GM19328 (cell line): Measurements from ENCODE around the gene TAPBP.
"Not testable (repeated sequence)": the region's sequence is repeated elsewhere in the genome, so short reads cannot be mapped to it uniquely, and the experiment has no call there.

Experiments
- ATAC-seq: cut with Tn5 transposase; IDR thresholded peaks from one replicate; pipeline ENCODE4 v1.9.1; 2021; ENCODE audit warnings: mild to moderate bottlenecking, moderate library complexity; ENCODE audit not compliant: unreplicated experiment

Gene TAPBP

DNA sequence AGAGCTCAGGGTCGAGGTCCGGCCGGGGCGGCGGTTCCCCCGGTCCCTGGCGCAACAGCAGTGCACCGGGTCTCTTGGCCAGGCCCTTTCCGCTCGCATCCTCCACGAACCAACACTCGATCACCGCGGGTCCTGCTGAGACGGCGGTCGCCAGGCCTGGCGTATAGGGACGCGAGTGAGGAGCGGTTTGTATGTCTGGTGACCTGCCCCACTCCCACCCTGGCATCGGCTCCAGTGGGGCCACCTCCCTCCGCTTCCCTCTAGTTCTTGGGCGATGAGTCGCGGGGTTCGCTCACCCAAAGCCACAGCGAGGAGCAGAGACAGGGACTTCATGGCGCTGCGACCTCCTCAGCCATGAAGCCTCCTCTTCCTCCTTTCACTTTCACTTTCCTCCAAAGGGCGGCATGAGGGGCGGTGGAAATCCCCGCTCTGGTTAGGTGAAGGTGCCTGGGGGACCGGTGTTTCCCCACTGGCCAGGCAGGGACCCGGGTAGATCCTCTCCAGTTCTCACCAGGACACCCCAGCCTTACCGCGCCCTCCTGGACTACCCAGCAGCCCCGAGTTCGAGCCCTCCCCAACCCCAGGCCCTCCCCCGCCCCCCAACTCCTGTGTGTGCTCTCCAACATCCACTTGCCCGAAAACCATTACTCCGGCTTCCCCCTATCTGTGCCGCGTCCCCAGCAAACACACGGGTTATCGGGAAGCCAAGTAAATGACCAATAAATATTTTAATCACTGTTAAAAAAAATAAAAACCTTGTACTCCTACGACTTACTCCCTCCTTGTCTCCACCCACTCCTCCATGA, at the start of gene TAPBP:
TAPBP (minus strand) TSS at position 370 of the 806 bp plus-strand sequence; CDS start at position 333, 37 bp downstream.
- peak; percentile 31 for ATAC-seq

DNA sequence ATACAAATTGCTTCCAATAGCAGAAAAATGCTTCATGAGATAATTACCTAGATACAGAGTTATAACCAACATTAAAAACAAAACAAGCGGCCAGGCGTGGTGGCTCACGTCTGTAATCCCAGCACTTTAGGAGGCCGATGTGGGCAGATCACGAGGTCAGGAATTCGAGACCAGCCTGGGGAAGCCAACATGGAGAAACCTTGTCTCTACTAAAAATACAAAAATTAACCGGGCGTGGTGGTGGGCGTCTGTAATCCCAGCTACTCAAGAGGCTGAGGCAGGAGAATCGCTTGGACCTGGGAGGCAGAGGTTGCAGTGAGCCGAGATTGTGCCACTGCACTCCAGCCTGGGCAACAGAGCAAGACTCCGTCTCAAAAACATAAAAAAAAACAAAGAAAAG, 49.6 kb upstream of the TAPBP start:
- not testable (repeated sequence) for ATAC-seq

DNA sequence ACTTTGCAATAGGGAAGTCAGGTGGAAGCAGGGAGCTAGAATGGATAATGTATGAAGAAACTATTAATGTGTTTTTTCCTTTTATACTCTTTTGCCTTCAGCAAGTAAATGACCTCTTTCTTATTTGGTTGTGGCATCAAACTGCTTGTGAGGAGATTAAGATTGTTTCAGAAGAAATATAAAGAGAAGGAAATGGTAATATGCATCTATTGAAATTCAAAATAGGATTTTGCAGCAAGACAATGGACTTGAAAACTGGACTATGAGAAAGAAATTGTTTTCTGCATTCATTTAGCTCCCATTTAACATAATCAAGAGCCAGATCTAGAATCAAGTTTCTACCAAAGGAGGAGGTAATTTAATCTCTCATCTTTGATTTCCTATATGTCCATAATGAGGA, 45.5 kb upstream of the TAPBP start:
- ATAC-seq, result no peak

DNA sequence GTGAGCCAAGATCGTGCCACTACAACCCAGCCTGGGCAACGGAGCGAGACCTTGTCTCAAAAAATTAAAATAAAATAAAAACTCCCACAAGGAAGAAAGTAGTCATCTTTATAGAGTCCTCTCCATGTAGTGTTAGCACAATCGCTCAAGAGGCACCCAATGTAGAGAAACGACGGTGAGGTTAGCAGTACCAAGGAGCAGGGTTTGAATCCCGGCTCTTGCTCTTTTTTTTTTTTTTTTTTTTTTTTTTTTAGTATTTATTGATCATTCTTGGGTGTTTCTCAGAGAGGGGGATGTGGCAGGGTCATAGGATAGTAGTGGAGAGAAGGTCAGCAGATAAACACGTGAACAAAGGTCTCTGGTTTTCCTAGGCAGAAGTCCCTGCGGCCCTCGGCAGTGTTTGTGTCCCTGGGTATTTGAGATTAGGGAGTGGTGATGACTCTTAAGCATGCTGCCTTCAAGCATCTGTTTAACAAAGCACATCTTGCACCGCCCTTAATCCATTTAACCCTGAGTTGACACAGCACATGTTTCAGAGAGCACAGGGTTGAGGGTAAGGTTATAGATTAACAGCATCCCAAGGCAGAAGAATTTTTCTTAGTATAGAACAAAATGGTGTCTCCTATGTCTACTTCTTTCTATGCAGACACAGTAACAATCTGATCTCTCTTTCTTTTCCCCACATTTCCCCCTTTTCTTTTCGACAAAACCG, 43.4 kb upstream of the TAPBP start:
- ATAC-seq, result not testable (repeated sequence)

DNA sequence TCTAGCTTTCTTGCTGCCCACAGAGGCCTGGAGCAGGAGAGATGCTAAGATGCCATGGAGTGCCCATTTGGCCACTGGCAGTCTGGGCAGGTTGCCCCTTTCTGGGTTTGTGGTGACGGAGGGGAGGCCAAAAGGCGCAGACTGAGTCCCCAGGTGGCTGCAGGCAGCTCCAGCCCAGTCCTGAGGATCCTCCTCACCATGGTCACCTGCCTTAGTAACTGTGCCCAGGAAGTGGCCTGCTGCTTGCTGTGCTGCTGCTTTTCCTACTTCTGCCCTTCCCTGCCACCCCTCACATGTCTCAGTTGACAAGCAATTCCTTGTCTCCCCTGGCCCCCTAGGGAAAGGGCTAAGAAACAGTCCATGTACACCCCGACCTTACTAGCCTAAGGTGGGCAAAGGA, 42.4 kb upstream of the TAPBP start:
- ATAC-seq, result no peak

DNA sequence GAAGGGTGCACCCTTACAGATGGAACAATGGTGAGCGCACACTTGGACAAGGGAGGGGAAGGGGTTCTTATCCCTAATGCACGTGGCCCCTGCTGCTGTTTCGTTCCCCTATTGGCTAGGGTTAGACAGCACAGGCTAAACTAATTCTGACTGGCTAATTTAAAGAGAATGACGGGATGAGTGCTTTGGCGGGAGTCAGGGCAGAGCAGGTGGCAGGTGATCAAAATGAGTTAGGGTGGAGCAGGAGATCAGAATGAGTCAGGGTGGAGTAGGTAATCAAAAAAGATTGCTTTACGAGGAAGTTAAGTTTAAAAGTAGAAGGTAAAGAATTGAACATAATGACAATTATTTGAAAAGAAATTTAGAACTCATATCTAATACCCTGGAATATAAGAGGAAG, 42.0 kb upstream of the TAPBP start:
- ATAC-seq, result not testable (repeated sequence)

DNA sequence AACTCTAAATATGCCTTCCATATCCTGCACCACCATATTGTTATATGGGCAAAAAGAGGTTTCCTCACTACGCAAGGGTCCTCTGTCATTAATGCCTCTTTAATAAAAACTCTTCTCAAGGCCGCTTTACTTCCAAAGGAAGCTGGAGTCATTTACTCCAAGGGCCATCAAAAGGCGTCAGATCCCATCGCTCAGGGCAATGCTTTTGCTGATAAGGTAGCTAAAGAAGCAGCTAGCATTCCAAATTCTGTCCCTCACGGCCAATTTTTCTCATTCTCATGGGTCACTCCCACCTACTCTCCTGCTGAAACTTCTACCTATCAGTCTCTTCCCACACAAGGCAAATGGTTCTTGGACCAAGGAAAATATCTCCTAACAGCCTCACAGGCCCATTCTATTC, 33.9 kb upstream of the TAPBP start:
- ATAC-seq, result no peak

DNA sequence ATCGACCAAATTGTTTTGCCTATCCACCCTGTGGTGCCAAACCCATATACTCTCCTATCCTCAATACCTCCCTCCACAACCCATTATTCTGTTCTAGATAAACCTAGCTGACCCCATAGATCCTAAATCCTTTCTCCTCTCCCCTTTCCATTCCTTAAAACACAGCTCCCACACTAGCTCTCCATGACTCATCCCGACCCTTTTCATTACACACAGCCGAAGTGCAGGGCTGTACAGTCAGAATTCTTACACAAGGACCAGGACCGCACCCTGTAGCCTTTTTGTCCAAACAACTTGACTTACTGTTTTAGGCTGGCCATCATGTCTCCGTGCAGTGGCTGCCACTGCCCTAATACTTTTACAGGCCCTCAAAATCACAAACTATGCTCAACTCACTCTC, 33.1 kb upstream of the TAPBP start:
- ATAC-seq, result not testable (repeated sequence)

DNA sequence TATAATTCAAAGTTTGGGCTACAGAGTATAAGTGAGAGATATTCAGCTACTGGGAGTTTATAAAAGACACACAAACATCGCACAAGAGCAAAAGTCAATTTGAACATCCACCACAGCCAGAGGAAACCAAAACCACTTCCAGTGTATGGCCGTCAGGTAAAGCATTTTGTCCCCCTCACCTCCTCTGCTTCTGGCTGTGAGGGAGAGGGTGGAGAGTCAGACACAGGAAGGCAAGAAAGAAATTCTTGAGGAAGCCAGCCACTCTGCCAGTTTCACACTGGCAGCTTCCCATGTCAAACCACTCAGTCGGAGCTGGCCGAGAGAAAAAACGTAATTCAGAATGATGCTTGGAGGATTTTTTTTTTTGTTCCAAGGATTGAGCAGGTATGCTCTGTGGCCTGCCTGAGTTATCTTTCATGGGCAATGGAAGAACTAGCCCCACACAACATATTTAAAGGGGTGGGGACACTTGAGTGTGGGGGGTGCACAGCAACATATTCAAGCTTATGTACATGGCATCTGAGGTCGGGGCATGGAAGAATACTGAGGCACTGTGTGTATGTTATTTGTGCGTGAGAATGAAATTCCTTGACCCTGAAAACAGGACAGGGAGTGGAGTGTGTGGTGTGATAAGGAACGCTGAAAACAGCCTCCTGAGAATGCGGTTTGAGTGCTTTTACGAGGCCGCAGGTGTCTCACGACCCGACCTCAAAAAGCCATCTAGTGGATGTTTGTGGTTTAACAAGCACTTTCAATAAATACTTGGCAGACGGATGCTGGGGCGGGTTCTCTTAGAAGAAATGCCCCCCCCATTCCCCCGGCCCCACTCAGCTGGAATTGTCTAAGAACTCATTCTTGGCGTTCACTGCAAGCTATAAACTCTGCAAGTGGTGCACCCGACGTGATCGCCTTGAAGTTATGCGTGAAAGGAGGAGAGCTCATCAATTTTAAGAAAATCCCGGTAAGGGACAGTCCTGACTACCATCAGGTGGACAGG, 31.1 kb upstream of the TAPBP start:
- no peak for ATAC-seq

DNA sequence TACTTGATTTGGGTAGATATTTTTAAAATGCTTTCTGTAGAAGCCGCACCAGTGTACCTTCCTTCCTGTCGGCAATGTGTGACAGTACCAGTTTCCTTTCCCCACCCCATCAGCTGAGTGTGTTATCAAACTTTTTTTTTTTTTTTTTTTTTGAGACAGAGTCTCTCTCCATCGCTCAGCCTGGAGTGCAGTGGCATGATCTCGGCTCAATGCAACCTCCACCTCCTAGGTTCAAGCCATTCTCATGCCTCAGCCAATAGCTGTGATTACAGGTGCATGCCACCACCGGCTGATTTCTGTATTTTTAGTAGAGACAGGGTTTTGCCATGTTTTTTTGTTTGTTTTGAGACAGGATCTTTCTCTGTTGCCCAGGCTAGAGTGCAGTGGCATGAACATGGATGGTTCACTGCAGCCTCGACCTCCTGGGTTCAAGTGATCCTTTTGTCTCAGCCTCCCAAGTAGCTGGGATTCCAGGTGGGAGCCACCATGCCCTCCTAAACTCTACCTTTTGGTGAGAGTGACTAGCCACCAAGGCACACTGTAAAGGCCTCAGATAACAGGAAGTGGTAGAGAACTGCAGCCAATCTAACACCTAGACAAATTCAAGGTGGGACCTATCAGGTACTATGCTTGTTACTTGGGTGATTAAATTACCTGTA, 30.2 kb upstream of the TAPBP start:
- ATAC-seq, result no peak

DNA sequence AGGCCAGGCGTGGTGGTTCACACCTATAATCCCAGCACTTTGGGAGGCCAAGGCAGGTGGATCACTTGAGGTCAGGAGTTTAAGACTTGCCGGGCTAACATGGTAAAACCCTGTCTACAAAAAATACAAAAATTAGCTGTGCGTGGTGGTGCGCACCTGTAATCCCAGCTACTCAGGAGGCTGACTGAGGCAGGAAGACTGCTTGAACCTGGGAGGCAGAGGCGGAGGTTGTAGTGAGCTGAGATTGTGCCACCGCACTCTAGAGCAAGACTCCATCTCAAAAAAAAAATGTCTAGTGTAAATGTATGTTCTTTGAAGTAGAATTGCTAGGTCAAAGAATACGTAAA, 29.7 kb upstream of the TAPBP start:
- ATAC-seq, result not testable (repeated sequence)

DNA sequence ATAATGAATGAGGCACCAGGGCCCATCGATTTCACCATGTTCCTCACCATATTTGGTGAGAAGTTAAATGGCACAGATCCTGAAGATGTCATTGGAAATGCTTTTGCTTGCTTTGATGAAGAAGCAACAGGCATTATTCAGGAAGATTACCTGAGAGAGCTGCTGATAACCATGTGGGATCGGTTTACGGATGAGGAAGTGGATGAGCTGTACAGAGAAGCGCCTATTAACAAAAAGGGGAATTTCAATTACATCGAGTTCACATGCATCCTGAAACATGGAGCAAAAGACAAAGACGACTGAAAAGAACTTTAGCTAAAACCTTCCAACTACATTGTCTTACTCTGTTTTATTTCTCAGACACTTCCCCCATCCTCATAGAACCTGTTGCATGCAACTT, 25.3 kb upstream of the TAPBP start:
- no peak for ATAC-seq

DNA sequence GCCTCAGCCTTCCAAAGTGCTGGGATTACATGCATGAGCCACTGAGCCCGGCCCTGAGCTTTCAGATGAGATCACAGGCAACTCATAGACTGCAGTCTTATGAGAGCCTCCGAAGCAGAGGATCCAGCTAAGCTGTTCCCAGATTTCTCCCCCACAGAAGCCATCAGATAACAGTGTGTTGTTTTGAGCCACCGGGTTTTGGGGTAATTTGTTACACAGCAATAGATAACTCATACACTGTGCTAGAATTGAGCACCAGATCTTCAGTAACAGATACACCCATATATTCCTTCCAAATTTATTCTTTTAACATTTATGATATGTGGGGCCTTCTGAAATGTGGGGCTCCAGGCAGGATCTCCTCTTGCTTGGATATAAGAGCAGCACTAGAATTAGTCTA, 22.6 kb upstream of the TAPBP start:
- ATAC-seq, result no peak

DNA sequence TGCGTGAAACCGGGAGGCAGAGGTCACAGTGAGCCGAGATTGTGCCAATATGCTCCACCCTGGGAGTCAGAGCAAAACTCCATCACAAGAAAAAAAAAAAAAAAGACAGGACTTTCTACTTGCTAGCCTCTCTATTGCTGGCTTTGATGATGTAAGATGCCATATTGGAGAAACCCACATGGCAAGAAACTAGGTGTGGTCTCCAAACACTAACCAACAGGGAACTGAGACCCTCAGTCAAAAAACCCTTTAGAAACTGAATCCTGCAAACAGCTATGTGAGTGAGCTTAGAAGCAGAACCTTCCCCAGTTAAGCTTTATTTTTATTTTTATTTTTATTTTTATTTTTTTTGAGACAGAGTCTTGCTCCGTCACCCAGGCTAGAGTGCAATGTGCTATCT, 22.0 kb upstream of the TAPBP start:
- ATAC-seq, result no peak

DNA sequence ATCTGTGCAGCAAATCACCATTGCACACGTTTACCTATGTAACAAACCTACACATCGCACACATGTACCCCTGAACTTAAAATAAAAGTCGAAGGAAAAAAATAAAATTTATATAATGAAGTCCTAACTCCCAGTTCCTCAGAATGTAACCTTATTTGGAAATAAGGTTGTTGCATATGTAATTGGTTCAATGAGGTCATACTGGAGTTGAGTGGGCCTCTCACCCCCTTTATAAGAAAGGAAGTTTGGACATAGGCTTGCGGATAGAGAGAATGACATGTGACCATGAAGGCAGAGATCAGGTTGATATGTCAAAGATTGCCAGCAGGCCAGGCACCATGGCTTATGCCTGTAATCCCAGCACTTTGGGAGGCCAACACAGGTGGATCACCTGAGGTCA, 19.8 kb upstream of the TAPBP start:
- no peak for ATAC-seq

DNA sequence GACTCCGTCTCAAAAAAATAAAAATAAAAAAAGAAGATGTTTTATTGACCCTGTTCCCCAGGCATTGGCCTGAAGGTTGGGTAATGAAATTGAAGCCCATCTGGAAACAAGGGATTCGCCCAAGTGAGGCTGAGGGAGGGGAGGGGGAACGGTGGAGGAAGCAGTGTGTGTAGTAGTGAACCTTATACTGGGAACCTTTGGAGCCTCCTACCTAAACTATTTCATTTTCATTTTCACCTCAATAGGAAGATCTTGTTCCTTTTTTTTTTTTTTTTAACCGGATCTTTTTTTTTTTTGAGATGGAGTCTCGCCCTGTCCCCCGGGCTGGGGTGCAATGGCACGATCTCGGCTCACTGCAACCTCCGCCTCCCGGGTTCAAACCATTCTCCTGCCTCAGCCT, 16.9 kb upstream of the TAPBP start:
- ATAC-seq, result no peak

DNA sequence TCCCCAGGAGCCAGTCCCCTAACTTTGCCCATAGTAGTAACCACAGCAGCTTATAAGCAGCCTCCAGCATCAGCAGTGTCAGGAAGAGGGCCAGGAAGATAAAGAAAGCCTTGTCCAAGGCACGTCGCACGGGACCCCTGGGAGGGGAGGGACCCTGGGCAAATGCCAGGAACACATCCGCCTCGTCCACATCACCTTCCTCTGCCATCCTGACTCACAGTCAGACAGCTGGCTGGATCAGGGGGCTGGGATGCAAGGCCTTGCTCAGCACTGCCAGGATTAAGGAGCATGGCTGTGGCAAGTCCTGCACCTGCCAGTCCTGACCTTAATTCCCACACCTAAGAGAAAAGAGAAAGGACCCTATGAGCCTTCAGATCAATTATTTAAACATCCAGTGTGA, 15.2 kb upstream of the TAPBP start:
- ATAC-seq, result no peak

DNA sequence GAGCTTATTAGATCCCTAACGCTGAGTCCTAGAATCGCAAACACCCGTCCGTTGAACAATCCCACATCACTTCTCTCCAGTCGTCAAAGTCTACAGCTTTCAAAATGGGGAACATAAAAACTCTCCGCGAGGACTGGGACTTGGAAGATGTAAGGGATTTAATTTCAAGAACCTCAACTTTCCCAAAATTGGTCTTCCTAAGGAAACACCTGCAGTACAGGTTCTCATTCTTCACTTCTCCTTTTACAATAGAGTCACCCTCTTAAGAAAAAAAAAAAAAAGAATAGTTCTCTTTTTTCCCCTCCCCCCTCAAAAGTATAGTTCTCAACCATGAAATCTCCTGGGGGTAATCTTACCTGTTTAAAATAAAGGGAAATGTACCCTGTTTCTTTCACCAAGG, 10.2 kb upstream of the TAPBP start:
- ATAC-seq, result no peak

DNA sequence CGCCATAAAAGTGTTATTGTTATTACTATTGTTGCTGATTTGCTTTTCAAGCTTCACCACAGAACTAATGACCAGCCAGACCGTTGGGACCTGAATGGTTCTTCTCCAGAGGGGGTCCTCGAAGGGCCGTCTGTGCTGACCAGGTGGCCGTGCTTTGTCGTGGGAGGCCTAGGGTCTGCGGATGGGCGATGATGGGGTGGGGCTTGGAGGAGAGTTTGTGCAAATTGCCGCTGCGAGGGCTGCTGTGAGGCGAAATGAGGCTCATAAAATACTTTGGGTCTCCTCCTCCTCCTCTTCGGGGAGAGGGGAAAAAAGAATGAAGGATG, 9.7 kb upstream of the TAPBP start:
- no peak for ATAC-seq

DNA sequence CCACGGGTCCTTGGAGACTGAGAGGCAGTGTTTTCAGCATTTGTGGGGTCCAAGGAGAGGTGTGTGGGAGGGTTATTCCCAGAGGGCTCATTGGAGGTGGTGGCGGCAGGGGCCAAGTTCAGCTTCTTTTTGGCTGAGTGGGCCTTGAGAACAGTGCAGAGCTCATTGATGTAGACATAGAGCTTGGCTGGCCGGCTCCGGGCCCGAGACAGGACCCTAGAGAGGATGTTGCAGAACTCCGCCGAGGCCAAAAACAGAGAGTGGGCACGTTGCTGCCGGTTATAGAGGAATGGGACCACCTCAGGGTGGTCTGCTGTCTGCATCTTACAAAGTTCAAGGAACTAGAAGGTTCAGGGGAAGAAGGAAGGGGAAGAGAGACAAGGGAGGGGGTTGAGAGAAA, 7.3 kb upstream of the TAPBP start:
- ATAC-seq, result no peak
